HAP-1 (cell line): ENCODE measurements around the gene RNF187.
A peak's percentile ranks its signal among the peaks of the same experiment; 100 is the strongest.

Experiments
- DNase-seq, 2 experiments: peaks; one replicate each; pipeline ENCODE4 v3.0.0-alpha.2; 2016 to 2020; ENCODE audit warnings: low spot score in 2 of 2
- H3K27me3 ChIP-seq: fragments of 250-450 bp; sonication (Bioruptor Pico); 2 replicates; pipeline ENCODE4 v1.5.1; 2020; ENCODE audit warnings: low read depth, mild to moderate bottlenecking, moderate library complexity
- H3K36me3 ChIP-seq: fragments of 250-450 bp; sonication (Bioruptor Pico); replicated peaks from 2 replicates; pipeline ENCODE4 v1.5.1; 2020; ENCODE audit warnings: mild to moderate bottlenecking
- H3K4me1 ChIP-seq: fragments of 250-450 bp; sonication (Bioruptor Pico); 2 replicates; pipeline ENCODE4 v1.5.1; 2020; ENCODE audit warnings: mild to moderate bottlenecking
- H3K4me3 ChIP-seq: fragments of 250-450 bp; sonication (Bioruptor Pico); 2 replicates; pipeline ENCODE4 v1.5.1; 2020; ENCODE audit warnings: mild to moderate bottlenecking, moderate library complexity
- H3K9me3 ChIP-seq: fragments of 250-450 bp; sonication (Bioruptor Pico); 2 replicates; pipeline ENCODE4 v1.5.1; 2020; ENCODE audit warnings: mild to moderate bottlenecking, moderate library complexity
- in situ Hi-C: fragments of 300-500 bp; cut with MboI; formaldehyde crosslinking; loops from 3 replicates; pipeline ENCODE4 v1.14.3; 2020; ENCODE audit warnings: low sequenced_read_pairs, inconsistent platforms, mixed read lengths

RNF187 gene

DNA sequence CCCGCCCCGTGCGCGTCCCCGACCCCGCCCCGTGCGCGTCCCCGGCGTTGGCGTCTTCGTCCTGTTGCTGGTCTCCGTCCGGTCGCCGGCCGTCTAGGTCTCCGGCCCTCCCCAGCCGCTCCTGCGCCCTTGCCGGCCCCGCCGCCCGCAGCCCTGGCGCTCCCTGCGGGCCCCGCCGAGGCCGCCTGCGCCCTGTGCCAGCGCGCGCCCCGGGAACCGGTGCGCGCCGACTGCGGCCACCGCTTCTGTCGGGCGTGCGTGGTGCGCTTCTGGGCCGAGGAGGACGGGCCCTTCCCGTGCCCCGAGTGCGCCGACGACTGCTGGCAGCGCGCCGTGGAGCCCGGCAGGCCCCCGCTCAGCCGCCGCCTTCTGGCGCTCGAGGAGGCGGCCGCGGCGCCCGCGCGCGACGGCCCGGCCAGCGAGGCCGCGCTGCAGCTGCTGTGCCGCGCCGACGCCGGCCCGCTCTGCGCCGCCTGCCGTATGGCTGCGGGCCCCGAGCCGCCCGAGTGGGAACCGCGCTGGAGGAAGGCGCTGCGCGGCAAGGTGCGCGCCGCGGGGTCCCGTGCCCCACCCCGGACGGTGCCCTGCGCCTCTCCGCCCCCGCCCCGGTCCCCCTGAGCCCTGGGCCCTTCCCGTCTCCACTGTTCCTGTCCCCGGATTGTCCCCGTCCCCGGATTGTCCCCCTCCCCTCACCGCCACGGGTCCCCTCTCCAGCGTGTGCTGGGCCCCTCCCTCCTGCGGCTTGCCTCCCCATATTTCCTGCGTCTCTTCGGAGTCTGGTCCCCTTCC is at the start of gene RNF187:
TSS of gene RNF187 (plus strand) at position 47 of the 789 bp plus-strand sequence.
- H3K9me3 ChIP-seq = no peaks in the 10 kb centered on the region
- DNase-seq = peak in 1 of 2 experiments; percentile 39
- peaks cover 26% of the 10 kb centered on the region for H3K36me3 ChIP-seq
- H3K4me3 ChIP-seq = peak within 1 kb of the TSS; percentile 94
- in situ Hi-C loops = no loop called here
- no peaks in the 10 kb centered on the region for H3K27me3 ChIP-seq
- H3K4me1 ChIP-seq = peaks cover 22% of the 10 kb centered on the region

DNA sequence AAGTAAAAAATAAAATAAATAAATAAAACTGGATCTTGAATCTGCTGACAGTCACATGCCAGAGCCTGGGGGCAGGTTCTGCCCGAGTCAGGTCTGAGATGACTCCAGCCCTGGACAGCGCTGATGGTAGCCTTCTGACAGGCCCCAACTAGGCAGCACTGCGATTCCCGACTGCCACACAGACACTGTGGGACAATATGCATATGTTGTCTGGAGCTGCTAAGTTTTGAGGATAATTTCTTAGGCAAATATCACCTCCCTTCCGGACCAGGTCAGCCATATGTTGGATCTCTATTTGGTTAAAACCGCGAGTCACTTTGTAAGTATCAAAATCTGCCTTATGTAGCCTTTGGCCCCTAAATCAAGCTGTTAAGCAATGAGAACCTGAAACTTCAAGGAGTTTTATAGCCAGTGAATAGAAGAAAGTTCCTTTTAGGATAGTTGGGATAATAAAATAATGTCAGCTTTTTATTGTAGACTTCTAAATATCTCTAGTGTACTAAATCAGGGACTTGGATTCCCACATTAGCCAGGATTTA is 49.7 kb upstream of the RNF187 start:
- in situ Hi-C loops = no loop called here
- H3K9me3 ChIP-seq = no peaks in the 10 kb centered on the region
- H3K4me1 ChIP-seq = no peaks in the 10 kb centered on the region
- H3K4me3 ChIP-seq = no peak overlapping the region
- H3K36me3 ChIP-seq = no peaks in the 10 kb centered on the region
- no peaks in the 10 kb centered on the region for H3K27me3 ChIP-seq
- no peak for DNase-seq

DNA sequence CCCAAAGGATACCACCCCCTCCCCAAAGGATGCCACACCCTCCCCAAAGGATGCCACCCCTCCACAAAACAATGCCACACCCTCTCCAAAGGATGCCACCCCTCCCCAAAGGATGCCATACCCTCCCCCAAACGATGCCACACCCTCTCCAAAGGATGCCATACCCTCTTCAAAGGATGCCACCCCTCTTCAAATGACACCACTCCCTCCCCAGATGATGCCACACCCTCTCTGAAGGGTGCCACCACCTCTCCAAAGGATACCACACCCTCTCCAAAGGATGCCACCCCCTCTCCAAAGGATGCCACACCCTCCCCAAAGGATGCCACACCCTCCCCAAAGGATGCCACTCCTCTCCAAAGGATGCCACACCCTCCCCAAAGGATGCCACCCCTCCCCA is 48.9 kb upstream of the RNF187 start:
- no peaks in the 10 kb centered on the region for H3K27me3 ChIP-seq
- no peaks in the 10 kb centered on the region for H3K36me3 ChIP-seq
- no peak for DNase-seq
- H3K4me3 ChIP-seq = no peak overlapping the region
- in situ Hi-C loops = no loop called here
- H3K9me3 ChIP-seq = no peaks in the 10 kb centered on the region
- H3K4me1 ChIP-seq = no peaks in the 10 kb centered on the region

DNA sequence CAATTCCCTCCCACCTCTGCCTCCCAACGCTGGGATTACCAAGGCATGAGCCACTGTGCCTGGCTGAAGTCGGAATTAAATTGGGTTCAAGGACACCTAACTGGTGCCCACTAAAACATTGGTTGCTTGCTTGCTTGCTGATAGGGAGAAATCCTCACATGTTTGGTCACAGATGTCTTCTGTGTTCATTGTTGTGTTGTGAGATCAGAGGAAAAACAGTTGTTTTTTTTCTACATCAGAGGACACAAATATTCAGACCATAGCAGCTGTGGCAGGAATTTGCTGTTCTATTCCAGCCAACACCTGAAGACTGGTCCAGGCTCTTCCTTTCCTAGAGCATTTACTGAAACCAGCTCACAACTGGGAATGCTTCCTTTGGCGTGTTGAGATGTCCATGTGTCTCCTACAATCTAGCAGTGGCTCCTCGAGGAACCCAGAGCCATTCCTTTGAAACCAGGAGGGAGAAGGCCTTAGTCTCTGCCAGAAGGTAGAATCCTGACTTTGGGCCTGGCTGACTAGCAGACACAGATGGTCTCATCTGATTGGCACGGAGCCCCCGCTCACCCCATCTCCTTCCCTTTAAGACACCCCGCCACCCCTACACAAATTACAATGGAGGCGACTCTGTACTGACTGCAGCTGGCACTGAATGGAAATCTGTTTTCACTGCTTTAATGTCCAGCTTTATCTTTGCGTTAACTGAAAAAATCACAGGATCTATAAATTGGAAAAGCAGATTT is 46.3 kb upstream of the RNF187 start:
- DNase-seq = no peak
- in situ Hi-C loops = no loop called here
- H3K27me3 ChIP-seq = no peaks in the 10 kb centered on the region
- H3K4me3 ChIP-seq = no peak overlapping the region
- H3K36me3 ChIP-seq = no peaks in the 10 kb centered on the region
- H3K9me3 ChIP-seq = no peaks in the 10 kb centered on the region
- H3K4me1 ChIP-seq = no peaks in the 10 kb centered on the region

DNA sequence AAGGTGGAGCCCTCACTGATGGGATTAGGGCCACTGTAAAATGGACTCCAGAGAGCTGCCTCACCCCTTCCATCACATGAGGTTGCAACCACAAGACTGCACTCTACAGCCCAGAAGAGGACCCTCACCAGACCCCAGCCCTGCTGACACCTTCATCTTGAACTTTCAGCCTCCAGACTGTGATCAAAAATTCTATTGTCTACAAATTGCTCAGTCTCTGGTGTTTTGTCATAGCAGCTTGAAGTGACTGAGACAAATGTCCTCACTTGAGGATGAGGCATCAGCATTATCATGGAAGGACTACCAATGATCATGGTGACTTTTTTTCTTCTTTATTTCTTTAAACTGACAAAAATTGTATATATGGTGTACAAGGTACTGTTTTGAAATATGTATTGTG is 43.8 kb upstream of the RNF187 start:
- Histone ChIP-seq H3K4me3 (no peak overlapping the region), H3K9me3 (no peaks in the 10 kb centered on the region), H3K27me3 (no peaks in the 10 kb centered on the region), H3K36me3 (no peaks in the 10 kb centered on the region), H3K4me1 (no peaks in the 10 kb centered on the region)
- no peak for DNase-seq
- in situ Hi-C loops = no loop called here

DNA sequence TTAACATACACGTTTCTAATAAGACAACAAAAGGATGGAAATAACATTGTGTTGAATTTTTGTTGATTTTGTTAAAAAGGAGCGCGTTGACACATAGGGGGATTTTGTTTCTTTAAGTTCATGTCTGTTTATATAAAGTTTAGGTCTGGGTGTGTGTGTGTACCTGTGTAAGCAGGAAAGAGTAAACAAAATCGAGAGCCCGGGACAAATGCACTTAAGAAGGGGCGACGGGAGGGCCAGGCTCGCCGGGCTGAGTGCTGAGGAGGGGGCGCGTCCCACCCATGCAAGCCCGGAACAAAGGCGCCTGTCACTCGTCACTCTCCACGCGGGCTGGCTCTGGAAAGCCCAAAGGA is 41.7 kb upstream of the RNF187 start:
- H3K4me3 ChIP-seq = no peak overlapping the region
- H3K36me3 ChIP-seq = no peaks in the 10 kb centered on the region
- DNase-seq = no peak
- H3K27me3 ChIP-seq = no peaks in the 10 kb centered on the region
- H3K4me1 ChIP-seq = no peaks in the 10 kb centered on the region
- in situ Hi-C loops = no loop called here
- H3K9me3 ChIP-seq = no peaks in the 10 kb centered on the region

DNA sequence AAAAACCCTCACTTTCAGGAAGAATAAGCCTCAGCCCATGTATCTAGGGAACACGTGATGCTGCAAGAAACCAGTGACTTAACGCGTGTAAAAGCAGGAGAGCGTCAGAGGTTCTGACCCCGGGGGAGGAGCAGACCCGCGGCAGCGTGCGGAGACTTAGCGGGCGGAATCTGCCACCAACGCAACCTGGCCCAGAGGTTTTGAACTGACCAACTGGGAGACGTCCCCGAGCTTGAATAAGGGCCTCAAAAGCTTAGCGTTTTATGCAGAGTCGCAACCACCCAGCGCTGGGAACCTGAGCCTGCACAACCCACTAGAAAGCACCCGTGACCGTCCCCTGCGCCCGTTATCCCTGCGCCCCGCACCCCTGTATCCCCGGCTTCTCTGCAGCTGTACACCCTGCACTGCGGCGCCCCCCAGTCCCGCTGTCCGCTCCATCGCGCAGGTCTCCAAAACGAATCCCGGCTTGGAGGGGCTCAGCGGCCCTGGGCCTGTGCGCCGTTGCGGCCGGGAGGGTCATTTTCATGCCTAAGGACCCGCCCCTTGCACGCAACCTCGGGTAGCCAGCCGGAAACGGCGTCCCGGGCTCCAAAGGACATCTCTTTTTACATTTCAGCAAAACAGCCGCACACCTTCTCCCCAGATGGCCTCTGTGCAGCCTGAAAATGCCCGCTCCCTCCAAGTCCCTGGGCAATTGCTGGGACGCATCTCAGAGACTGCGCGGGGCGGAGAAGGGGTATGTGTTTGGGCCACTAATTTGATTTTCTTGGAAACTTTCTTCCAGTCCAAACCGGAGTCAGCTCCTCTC is 41.1 kb upstream of the RNF187 start:
- no peak for DNase-seq
- no peaks in the 10 kb centered on the region for H3K4me1 ChIP-seq

DNA sequence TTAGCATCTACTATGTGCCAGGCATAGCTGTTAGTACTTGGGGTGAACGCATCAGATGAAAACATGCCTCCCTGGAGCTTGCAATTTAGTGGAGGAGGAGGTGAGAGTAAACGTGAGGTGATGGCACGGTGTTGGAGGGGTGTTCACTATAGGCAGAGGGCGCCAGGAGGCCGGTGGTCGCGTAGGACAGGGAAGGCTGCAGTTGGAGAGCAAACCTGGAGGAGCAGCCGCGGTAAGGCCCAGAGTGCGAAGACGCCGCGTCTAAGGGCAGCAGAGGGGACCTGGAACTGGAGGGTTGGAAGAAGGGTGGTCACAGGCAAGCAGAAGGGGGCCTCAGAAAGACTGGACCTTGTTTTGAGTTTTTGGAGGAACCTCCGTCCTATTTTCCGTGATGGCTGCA is 40.3 kb upstream of the RNF187 start:
- in situ Hi-C loops = no loop called here
- Histone ChIP-seq H3K27me3 (no peaks in the 10 kb centered on the region), H3K4me1 (no peaks in the 10 kb centered on the region), H3K9me3 (no peaks in the 10 kb centered on the region), H3K36me3 (no peaks in the 10 kb centered on the region), H3K4me3 (no peak overlapping the region)
- no peak for DNase-seq

More for the DNA sequence above, 41.1 kb upstream of the RNF187 start:
- no peaks in the 10 kb centered on the region for H3K27me3 ChIP-seq
- no peak overlapping the region for H3K4me3 ChIP-seq
- in situ Hi-C loops = no loop called here
- no peaks in the 10 kb centered on the region for H3K9me3 ChIP-seq
- no peaks in the 10 kb centered on the region for H3K36me3 ChIP-seq

DNA sequence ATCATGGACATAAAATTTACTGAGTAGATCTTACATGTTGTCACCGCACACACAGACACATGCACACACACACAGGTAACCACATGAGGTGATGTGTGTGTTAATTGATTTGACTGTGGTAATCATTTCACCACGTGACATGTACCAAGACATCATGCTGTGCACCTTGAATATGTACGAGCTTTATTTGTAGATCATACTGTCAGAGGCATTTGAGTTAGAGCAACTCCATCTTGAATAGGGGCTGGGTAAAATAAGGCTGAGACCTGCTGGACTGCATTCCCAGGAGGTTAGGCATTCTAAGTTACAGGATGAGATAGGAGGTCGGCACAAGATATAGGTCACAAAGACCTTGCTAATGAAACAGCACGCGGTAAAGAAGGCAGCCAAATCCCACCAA is 38.8 kb upstream of the RNF187 start:
- in situ Hi-C loops = no loop called here

DNA sequence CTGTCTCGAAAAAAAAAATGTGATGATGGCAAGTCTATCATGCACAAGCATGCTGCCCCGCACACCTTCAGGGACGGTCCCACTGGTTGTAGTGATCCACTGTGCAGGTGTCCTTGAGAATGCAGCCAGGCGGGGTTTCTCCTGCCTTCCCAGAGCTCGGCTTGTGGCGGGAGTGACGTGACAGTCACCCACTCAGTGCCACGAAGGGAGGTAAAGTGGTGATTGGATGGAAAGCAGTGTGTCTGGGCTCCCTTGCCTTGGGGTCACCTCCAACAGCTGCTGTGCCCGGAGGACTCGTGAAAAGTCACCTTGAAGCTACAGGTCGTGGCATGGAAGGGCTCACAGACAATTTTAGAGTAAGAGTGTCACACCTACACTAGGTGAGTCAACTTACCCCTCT is 37.0 kb upstream of the RNF187 start:
- Histone ChIP-seq H3K4me1 (peaks cover under 1% of the 10 kb centered on the region; the same call in 1 of the 2 replicates), H3K4me3 (no peak overlapping the region), H3K27me3 (no peaks in the 10 kb centered on the region), H3K36me3 (no peaks in the 10 kb centered on the region; the same call in 1 of the 2 replicates), H3K9me3 (no peaks in the 10 kb centered on the region)
- DNase-seq = no peak
- in situ Hi-C loops = loop anchor here (10.0 kb wide), 1 partner anchor 315 kb away; no protein-coding TSS in a partner anchor

More for the DNA sequence above, 38.8 kb upstream of the RNF187 start:
- H3K4me1 ChIP-seq = no peaks in the 10 kb centered on the region
- no peak for DNase-seq
- no peak overlapping the region for H3K4me3 ChIP-seq
- no peaks in the 10 kb centered on the region for H3K36me3 ChIP-seq
- H3K9me3 ChIP-seq = no peaks in the 10 kb centered on the region
- no peaks in the 10 kb centered on the region for H3K27me3 ChIP-seq

DNA sequence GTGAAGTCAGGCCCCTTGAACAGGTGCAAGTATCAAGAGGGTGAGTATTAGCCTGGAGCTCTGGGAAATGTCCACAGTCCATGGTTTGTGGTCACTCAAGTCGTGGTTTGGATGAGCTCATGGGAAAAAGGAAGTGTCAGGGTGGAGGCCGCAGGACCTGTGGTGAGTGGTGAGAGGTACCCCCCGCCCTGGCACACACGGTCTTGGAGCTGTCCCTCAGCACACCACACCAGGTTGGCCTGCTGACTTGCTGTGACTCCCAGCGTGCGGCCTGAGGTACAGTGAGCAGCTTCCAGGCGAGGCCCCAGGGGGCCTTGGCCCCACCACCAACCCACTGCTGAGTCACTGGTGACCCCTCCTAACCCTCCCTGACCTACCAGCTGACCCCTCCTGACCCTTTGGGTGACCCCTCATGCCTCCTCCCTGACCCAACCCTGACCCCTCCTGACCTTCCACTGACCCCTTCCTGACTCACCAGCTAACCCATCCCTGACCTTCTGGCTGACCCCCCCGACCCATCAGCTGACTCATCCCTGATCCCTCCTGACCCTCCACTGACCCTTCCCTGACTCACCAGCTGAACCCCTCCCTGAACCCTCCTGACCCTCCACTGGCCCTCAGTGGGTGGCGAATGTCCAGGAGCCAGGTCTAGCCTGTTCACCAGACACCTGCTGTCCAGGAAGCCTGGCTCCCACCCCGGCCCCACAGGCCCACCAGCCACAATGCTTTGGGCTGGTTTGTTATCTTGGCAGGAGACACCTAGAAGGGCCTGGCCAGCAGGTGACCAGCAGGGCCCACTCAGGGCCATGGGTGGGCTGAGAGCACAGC is 34.8 kb upstream of the RNF187 start:
- H3K4me1 ChIP-seq = peaks cover 10% of the 10 kb centered on the region
- H3K36me3 ChIP-seq = no peaks in the 10 kb centered on the region; the same call in 1 of the 2 replicates
- H3K9me3 ChIP-seq = no peaks in the 10 kb centered on the region
- no peak for DNase-seq
- in situ Hi-C loops = loop anchor here (10.0 kb wide), 1 partner anchor 318 kb away; no protein-coding TSS in a partner anchor
- no peaks in the 10 kb centered on the region for H3K27me3 ChIP-seq
- no peak overlapping the region for H3K4me3 ChIP-seq

DNA sequence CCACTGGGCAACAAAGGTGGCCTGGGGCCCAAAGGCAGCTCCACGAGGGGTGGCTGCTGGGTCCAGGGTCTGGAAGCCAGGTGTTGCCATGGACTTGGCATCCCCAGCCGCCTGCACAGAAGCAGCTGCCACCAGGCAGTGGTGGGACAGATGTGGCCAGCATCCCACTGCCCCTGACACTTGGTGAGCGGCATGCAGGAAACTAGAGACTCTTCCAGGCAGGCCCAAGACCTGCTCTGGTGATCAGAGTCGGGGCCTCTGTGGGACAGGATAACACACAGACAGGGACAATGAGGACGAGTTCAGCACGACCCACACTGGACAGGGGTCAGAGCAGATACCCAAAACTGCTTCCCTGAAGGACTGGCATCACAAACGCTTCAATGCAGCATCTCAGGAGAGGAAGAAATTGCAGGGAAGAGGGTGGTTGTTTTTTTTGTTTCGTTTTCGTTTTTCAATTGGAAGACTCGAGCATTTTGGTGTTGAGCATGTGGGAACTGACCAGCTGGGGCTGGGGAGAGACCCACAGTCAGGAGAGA is 34.1 kb upstream of the RNF187 start:
- DNase-seq = no peak
- peaks cover 10% of the 10 kb centered on the region for H3K4me1 ChIP-seq
- no peak overlapping the region for H3K4me3 ChIP-seq
- no peaks in the 10 kb centered on the region; the same call in 1 of the 2 replicates for H3K36me3 ChIP-seq
- H3K9me3 ChIP-seq = no peaks in the 10 kb centered on the region
- in situ Hi-C loops = loop anchor here (10.0 kb wide), 1 partner anchor 318 kb away; no protein-coding TSS in a partner anchor
- no peaks in the 10 kb centered on the region for H3K27me3 ChIP-seq
